Transverse colon (tissue), 4 donors: Measurements from ENCODE around the gene AIRE. TPM values are rescaled to one million over a fixed set of nuclear protein-coding genes. Genes with fewer than 3 reads are reported as not detected.

Source experiments
- DNase-seq: peaks from one replicate; pipeline ENCODE4 v3.0.0-alpha.2; 2019
- H3K27ac ChIP-seq, 4 donors: fragments of 200-600 bp; sonication (generic); 2 replicates each; pipeline ENCODE4 v1.5.1; 2016 to 2018; ENCODE audit warnings: inconsistent platforms in 4 of 4
- H3K27me3 ChIP-seq: fragments of 200-600 bp; sonication (generic); 2 replicates; pipeline ENCODE4 v1.5.1; 2017; ENCODE audit warnings: inconsistent platforms
- H3K36me3 ChIP-seq, 4 donors: fragments of 200-600 bp; sonication (generic); 2 replicates each; pipeline ENCODE4 v1.5.1; 2017 to 2019; ENCODE audit warnings: inconsistent platforms in 4 of 4
- H3K4me1 ChIP-seq, 4 donors: fragments of 200-600 bp; sonication (generic); 2 replicates each; pipeline ENCODE4 v1.5.1; 2017 to 2020; ENCODE audit warnings: inconsistent platforms in 4 of 4
- H3K4me3 ChIP-seq, 4 donors: fragments of 200-600 bp; sonication (generic); 1 replicate in 1 of 4; 2 replicates in 3 of 4; pipeline versions ENCODE4 v1.5.1 to v1.6.1; 2017 to 2019; ENCODE audit warnings: inconsistent platforms in 4 of 4
- H3K9me3 ChIP-seq, 2 donors: fragments of 200-600 bp; sonication (generic); 2 replicates each; pipeline ENCODE4 v1.5.1; 2017 to 2019; ENCODE audit warnings: inconsistent platforms in 2 of 2
- EP300 ChIP-seq: sonication (generic); formaldehyde crosslinking; IDR thresholded peaks from one replicate; pipeline ENCODE4 v1.6.1; 2017; ENCODE audit warnings: antibody characterized with exemption, low read depth
- POLR2A ChIP-seq: fragments of 450-650 bp; IDR thresholded peaks from one replicate; pipeline ENCODE4 v1.6.1; 2016; ENCODE audit warnings: antibody characterized with exemption, mild to moderate bottlenecking, moderate library complexity
- POLR2AphosphoS5 ChIP-seq, 3 donors: sonication (generic); formaldehyde crosslinking; IDR thresholded peaks; one replicate each; pipeline ENCODE4 v1.6.1; 2016; ENCODE audit warnings: antibody characterized with exemption in 3 of 3
- WGBS, 2 donors: methylation state at CpG; one replicate each; pipeline ENCODE4 v1.1.5; 2018; ENCODE audit warnings: low coverage in 1 of 2; 5-methylcytosine and 5-hydroxymethylcytosine counted together
- in situ Hi-C, 4 donors: fragments of 200-750 bp; cut with MboI; loops; one replicate each; pipeline versions ENCODE4 v1.15.0 to v1.15.1; 2017; ENCODE audit warnings: low sequenced_read_pairs in 3 of 4, low pct_ligation_motif_present in 1 of 4, low pct_unique_long_range_greater_than_20kb in 1 of 4
- intact Hi-C: fragments of 100-400 bp; cut with DNase I; formaldehyde crosslinking; loops from one replicate; pipeline ENCODE4 v1.15.1; 2023; ENCODE audit warnings: low total_unique reads
- total RNA-seq, 4 donors: library from RNA; depleted of rRNA; stranded (reverse); fragments of >200 nt; gene quantifications; one replicate each; pipeline ENCODE4 v1.1.0, GENCODE V29; 2016
- TF ChIP-seq, protein P1 (sequence below), 5 experiments: fragments of 200-600 bp in 3 of 5; fragments of 450-650 bp in 2 of 5; sonication (generic) in 3 of 5; IDR thresholded peaks; 1 replicate in 2 of 5; 2 replicates in 3 of 5; pipeline ENCODE4 v1.5.1; 2016 to 2017; ENCODE audit warnings: antibody characterized with exemption in 5 of 5, inconsistent platforms in 3 of 5, mild to moderate bottlenecking in 2 of 5, moderate library complexity in 1 of 5

The AIRE gene
- total RNA-seq, 4 donors from 2014 or later: not detected

DNA sequence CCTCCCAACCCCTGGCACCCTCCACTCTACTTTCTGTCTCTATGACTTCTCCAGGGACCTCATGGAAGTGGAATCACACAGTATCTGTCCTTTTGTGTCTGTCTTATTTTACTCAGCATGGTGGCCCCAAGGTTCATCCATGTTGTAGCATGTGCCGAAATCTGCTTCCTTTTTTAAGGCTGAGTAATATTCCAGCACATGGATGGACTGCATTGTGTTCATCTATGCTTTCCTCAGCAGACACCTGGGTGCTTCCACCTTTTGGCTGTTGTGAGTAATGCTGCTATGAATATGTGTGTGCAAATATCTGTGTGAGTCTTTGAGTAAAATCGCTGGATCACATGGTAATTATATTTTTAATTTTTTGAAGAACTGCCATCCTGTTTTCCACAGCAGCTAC is 12.6 kb downstream of the AIRE start:
- TF ChIP-seq, protein P1, sequence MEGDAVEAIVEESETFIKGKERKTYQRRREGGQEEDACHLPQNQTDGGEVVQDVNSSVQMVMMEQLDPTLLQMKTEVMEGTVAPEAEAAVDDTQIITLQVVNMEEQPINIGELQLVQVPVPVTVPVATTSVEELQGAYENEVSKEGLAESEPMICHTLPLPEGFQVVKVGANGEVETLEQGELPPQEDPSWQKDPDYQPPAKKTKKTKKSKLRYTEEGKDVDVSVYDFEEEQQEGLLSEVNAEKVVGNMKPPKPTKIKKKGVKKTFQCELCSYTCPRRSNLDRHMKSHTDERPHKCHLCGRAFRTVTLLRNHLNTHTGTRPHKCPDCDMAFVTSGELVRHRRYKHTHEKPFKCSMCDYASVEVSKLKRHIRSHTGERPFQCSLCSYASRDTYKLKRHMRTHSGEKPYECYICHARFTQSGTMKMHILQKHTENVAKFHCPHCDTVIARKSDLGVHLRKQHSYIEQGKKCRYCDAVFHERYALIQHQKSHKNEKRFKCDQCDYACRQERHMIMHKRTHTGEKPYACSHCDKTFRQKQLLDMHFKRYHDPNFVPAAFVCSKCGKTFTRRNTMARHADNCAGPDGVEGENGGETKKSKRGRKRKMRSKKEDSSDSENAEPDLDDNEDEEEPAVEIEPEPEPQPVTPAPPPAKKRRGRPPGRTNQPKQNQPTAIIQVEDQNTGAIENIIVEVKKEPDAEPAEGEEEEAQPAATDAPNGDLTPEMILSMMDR (IDR thresholded peaks at IDR 0.05): peak; percentile 2 to 29 (median 18)
- no peak for TF ChIP-seq EP300
- Histone ChIP-seq H3K27me3 (no peaks in the 10 kb centered on the region), H3K9me3 (no peaks in the 10 kb centered on the region), H3K36me3 (no peaks in the 10 kb centered on the region), H3K4me1 (peaks cover 21 to 57% (median 45%) of the 10 kb centered on the region in 4 donors), H3K27ac (peak overlapping the region in 1 of 4 donors; percentile 21), H3K4me3 (no peak overlapping the region)
- intact Hi-C loops: no loop called here
- in situ Hi-C loops: no loop called here
- no peak for DNase-seq
- WGBS, 2 donors: 84 to 96% methylated on average over 2 of the region's 2 CpGs

DNA sequence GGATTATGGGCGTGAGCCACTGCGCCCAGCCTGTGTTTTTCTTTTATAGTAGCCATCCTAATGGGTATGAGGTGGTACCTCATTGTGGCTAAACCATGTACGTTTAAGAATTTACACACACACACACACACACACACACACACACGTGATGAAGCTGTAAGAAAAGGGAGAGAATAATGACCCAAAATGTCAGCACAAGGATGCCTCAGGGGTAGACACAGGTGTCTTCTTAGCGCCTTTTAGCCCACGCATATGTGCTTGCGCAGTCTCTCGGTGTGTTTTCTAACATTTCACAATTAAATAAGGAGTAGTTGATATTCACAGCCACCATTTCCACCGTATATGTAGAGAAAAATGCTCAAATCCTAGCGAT is 13.4 kb downstream of the AIRE start:
- 7 to 26% methylated on average over 3 to 10 of the region's 10 CpGs for whole genome bisulfite sequencing, 2 donors
- Histone ChIP-seq H3K27ac (peak overlapping the region; percentile 94 to 98 (median 98)), H3K4me1 (peaks cover 27 to 65% (median 51%) of the 10 kb centered on the region in 4 donors), H3K27me3 (no peaks in the 10 kb centered on the region), H3K9me3 (no peaks in the 10 kb centered on the region), H3K4me3 (peak overlapping the region; percentile 71 to 99 (median 92)), H3K36me3 (no peaks in the 10 kb centered on the region)
- TF ChIP-seq, protein P1 (IDR thresholded peaks at IDR 0.05): no peak
- TF ChIP-seq EP300 (no peak), POLR2AphosphoS5 (IDR thresholded peaks at IDR 0.05) (no peak), POLR2A (no peak)
- intact Hi-C loops: no loop called here
- in situ Hi-C loops: no loop called here
- DNase-seq: no peak

DNA sequence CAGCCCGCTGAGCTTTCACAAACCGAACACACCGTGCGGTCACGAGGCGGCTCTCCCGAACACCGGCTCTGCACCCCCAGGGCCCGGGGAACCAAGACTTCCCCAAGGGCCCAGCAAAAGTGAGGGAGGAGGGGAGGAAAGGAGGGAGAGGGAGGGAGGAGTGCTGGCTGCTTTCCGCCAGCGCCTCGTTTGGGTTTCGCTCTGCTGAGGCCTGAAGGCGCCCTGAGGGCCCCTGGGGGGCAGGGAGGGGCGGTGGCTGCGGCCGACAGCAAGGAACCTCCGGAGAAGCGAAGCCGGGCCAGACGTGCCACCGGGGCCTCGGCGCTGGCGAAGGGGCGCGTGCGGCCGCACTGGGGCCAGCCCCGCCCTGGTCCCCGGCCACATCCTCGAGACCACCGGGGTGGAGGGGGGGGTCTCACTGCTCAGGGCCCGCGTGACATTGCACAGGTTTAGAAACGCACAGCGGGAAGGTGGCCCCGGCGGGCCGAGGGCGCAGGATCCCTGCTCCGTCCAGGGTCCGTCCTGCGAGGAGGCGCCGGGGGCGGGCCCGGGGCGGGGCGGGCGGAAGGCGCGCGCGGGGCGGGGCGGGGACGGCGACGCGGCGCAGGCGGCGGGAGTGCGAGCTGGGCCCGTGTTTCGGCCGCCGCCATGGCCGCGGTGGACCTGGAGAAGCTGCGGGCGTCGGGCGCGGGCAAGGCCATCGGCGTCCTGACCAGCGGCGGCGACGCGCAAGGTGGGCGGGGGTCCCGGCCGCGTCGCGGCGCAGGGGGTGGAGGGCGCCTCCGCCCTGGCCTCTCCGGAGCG is 14.0 kb downstream of the AIRE start, which contains the start of gene PFKL:
Gene PFKL, plus strand, starts transcription at position 596 of the 804 bp plus-strand sequence. Its CDS starts 53 bp downstream, at position 649.
- DNase-seq: peak; percentile 83
- intact Hi-C loops: no loop called here
- 2% methylated on average over 21 of the region's 94 CpGs; no CpG with 5 or more reads in 1 of the 2 donors for WGBS, 2 donors
- TF ChIP-seq, protein P1 (IDR thresholded peaks at IDR 0.05): peak in 1 of 5 experiments; percentile 17
- TF ChIP-seq POLR2AphosphoS5 (IDR thresholded peaks at IDR 0.05) (peak; percentile 55 to 82 (median 73)), POLR2A (peak; percentile 67), EP300 (no peak)
- Histone ChIP-seq H3K36me3 (no peaks in the 10 kb centered on the region), H3K4me3 (peak within 1 kb of the TSS; percentile 88 to 99 (median 92)), H3K9me3 (no peaks in the 10 kb centered on the region), H3K27ac (peak within 1 kb of the TSS; percentile 94 to 98 (median 98)), H3K27me3 (no peaks in the 10 kb centered on the region), H3K4me1 (peaks cover 32 to 66% (median 54%) of the 10 kb centered on the region in 4 donors)
- in situ Hi-C loops: no loop called here

DNA sequence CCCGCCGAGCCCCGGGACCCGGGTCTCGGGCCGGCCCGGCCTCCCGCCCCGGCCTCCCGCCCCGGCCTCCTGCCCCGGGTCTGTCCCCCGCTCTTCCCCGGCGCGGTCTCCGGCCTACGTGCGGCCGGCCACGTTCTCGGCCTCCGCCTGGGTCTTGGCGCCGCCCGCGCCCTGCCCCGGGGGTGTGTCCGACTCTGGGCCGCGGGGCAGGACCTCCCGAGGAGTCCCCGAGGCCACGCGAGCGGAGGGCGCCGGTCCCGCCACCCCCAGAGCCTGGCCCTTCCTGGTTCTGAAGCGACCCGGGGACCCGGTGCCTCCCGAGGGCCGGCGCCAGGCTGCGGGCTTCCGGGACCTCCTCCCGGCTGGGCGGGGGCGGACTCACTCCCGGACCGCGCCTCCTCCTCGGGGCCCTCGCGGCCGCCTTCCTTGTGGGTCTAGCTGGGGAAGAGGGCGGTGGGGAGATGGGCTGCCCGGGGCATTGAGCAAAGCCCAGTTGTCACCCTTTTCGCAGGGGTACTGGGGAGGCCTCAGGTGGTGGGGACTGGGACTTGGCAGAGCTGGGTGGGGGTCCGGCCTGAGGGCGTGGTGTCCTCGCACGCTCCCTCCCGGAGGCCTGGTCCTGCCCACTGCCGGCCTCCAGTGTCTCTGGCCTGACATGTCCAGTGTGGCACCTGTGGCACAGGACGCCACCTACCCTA is 14.7 kb downstream of the AIRE start:
- DNase-seq: peak; percentile 87
- intact Hi-C loops (no loop called here), in situ Hi-C loops (no loop called here)
- TF ChIP-seq POLR2AphosphoS5 (IDR thresholded peaks at IDR 0.05) (peak in 2 of 3 donors; percentile 77 to 81), EP300 (no peak), POLR2A (peak; percentile 85)
- TF ChIP-seq, protein P1 (IDR thresholded peaks at IDR 0.05): peak in 1 of 5 experiments; percentile 13
- Histone ChIP-seq H3K27me3 (no peaks in the 10 kb centered on the region), H3K4me3 (peak overlapping the region; percentile 88 to 99 (median 92)), H3K9me3 (no peaks in the 10 kb centered on the region), H3K27ac (peak overlapping the region; percentile 94 to 98 (median 98)), H3K36me3 (no peaks in the 10 kb centered on the region), H3K4me1 (peaks cover 40 to 68% (median 57%) of the 10 kb centered on the region in 4 donors)
- WGBS, 2 donors: 1% methylated on average over 27 of the region's 67 CpGs; no CpG with 5 or more reads in 1 of the 2 donors
